Panc1 (cell line): ENCODE data around the gene HHLA2.

ENCODE experiments used
- CTCF ChIP-seq: fragments of 450-650 bp; IDR thresholded peaks from 2 replicates; pipeline ENCODE4 v1.5.1; 2017; ENCODE audit warnings: mild to moderate bottlenecking
- SIN3A ChIP-seq: IDR thresholded peaks from 2 replicates; pipeline ENCODE4 v1.6.1; 2012; ENCODE audit warnings: low read depth, mild to moderate bottlenecking, low read length, moderate library complexity, borderline replicate concordance; ENCODE audit not compliant: insufficient read depth

- TF ChIP-seq CTCF (no peak), SIN3A (no peak)
These were observed 117.7 kb downstream of the HHLA2 start for GRCh38 chr3:108414007-108414406.
